ENCODE measurements around the gene STRBP.

DNA sequence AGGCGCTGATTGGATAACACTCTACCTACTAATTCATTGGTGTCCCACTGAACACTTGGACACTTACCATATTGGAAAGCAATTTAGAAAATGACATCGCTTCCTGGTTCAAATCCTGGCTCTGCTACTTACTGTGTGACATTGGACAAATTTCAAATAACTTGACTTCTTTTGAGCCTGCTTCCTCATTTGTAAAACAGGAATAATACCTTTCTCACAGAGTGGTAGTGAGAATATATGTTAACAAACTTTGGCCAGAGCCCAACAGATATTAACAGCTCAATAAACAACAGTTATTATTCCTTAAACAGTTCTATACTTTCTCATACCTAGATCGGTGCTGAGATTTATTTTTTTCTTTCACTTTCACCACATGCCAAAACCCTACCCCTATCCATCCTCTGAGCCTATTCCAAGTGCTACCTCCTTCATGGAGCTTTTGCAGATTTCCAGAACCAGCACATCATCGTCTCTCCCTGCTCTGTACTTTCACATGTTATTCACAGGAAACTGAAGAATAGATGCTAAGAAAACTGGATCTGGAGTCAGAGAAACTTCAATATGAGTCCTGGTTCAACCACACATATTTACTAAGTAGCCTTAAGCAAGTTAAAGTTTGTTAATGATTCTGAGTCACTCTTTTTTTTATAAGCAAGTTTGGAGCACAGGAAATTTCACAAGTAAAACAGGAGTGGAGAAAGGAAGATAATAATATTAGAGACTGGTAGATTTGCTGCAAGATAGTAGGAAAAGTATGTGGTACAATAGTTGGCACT is 92.3 kb downstream of the STRBP start:
- TF ChIP-seq, protein P1, sequence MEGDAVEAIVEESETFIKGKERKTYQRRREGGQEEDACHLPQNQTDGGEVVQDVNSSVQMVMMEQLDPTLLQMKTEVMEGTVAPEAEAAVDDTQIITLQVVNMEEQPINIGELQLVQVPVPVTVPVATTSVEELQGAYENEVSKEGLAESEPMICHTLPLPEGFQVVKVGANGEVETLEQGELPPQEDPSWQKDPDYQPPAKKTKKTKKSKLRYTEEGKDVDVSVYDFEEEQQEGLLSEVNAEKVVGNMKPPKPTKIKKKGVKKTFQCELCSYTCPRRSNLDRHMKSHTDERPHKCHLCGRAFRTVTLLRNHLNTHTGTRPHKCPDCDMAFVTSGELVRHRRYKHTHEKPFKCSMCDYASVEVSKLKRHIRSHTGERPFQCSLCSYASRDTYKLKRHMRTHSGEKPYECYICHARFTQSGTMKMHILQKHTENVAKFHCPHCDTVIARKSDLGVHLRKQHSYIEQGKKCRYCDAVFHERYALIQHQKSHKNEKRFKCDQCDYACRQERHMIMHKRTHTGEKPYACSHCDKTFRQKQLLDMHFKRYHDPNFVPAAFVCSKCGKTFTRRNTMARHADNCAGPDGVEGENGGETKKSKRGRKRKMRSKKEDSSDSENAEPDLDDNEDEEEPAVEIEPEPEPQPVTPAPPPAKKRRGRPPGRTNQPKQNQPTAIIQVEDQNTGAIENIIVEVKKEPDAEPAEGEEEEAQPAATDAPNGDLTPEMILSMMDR (IDR thresholded peaks at IDR 0.05): no peak
- no peak for TF ChIP-seq POLR2AphosphoS5 (IDR thresholded peaks at IDR 0.05; ENCODE audit: insufficient read depth in 1 of 2, low read depth in 1 of 2)
